Activated naive CD8-positive, alpha-beta T cell treated with anti-CD3 and anti-CD28 coated beads, Interleukin-2, amount 50 U/mL, for 24 hours (primary cell): ENCODE results near the gene GLO1.

Source experiments
- ATAC-seq: fragments of 150-1000 bp; cut with Tn5 transposase; one replicate; pipeline ENCODE4 v1.10.0; 2021
- DNase-seq: peaks from one replicate; pipeline ENCODE4 v3.0.0; 2021
- H3K27ac Mint-ChIP-seq: one replicate; pipeline ENCODE4 v1.8.0; 2021; ENCODE audit warnings: mild to moderate bottlenecking, mixed read lengths
- H3K27me3 Mint-ChIP-seq: one replicate; pipeline ENCODE4 v1.8.0; 2021; ENCODE audit warnings: mixed read lengths
- H3K36me3 Mint-ChIP-seq: one replicate; pipeline ENCODE4 v1.8.0; 2021; ENCODE audit warnings: low read depth, mixed read lengths
- H3K4me1 Mint-ChIP-seq: one replicate; pipeline ENCODE4 v1.8.0; 2021; ENCODE audit warnings: mixed read lengths
- H3K4me3 Mint-ChIP-seq: one replicate; pipeline ENCODE4 v1.8.0; 2021; ENCODE audit warnings: mild to moderate bottlenecking, moderate library complexity, mixed read lengths
- H3K9me3 Mint-ChIP-seq: one replicate; pipeline ENCODE4 v1.8.0; 2021; ENCODE audit warnings: mixed read lengths

Gene GLO1

DNA sequence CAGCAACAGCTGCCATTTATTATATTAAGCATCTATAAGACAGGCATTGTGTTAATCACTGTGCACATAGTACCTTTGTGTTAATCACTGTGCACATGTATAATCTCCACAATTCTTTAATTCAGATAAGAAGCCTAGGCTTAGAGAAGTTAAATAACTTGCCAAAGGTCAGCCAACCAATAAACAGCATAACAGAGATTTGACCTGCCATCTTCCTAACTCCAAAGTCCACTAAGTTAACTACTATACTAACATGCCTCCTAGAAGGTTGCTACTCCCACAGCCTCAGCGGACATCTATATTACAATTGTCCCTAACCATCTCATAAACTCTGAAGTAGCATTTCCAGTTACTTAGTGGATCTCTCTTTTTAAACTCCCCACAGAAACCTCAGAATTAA is 66.9 kb downstream of the GLO1 start:
- DNase-seq = no peak
- ATAC-seq = no peak
- no peaks in the 10 kb centered on the region for H3K36me3 Mint-ChIP-seq
- no peak overlapping the region for H3K27ac Mint-ChIP-seq
- H3K4me1 Mint-ChIP-seq = peaks cover 54% of the 10 kb centered on the region
- no peak overlapping the region for H3K4me3 Mint-ChIP-seq
- no peaks in the 10 kb centered on the region for H3K9me3 Mint-ChIP-seq
- H3K27me3 Mint-ChIP-seq = no peaks in the 10 kb centered on the region

DNA sequence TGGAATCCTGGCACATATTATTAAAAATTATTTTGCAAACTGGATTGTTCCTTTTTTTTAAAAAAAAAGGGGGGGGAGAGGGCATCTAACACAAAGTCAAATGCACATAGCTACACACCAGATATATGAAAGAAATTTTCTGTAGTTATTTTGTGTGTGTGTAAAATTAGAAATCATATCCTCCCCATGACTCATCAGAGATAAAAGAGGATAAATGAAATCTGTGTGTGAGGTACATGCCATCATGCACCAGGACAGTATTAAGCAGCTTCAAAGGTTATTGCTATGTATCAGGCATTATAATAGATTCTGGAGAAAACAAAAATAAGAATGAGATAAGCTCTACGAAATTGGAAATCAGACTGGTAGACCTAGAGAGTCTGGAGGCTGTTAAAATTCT is 68.4 kb downstream of the GLO1 start:
- no peak for ATAC-seq
- Mint-ChIP-seq H3K36me3 (no peaks in the 10 kb centered on the region), H3K27ac (no peak overlapping the region), H3K9me3 (no peaks in the 10 kb centered on the region), H3K4me1 (peaks cover 48% of the 10 kb centered on the region), H3K27me3 (no peaks in the 10 kb centered on the region), H3K4me3 (no peak overlapping the region)
- DNase-seq = no peak

DNA sequence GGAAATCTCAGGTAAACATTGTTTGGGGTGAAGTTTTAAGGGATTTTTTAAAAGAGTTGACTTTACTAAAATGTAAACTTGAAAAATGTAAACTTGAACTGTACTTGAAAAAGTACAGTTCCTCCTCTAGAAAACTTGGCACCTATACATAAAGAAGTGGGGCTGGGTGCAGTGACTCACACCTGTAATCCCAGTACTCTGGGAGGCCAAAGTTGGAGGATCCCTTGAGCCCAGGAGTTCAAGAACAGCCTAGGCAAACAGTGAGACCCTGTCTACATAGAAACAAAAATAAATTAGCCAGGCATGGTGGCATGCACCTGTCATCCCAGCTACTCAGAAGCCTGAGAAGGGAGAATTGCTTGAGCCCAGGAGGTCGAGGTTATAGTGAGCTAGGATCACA is 70.5 kb downstream of the GLO1 start:
- H3K27me3 Mint-ChIP-seq = no peaks in the 10 kb centered on the region
- H3K4me1 Mint-ChIP-seq = peaks cover 29% of the 10 kb centered on the region
- H3K9me3 Mint-ChIP-seq = no peaks in the 10 kb centered on the region
- no peak for DNase-seq
- H3K27ac Mint-ChIP-seq = no peak overlapping the region
- no peaks in the 10 kb centered on the region for H3K36me3 Mint-ChIP-seq
- H3K4me3 Mint-ChIP-seq = no peak overlapping the region
- no peak for ATAC-seq

DNA sequence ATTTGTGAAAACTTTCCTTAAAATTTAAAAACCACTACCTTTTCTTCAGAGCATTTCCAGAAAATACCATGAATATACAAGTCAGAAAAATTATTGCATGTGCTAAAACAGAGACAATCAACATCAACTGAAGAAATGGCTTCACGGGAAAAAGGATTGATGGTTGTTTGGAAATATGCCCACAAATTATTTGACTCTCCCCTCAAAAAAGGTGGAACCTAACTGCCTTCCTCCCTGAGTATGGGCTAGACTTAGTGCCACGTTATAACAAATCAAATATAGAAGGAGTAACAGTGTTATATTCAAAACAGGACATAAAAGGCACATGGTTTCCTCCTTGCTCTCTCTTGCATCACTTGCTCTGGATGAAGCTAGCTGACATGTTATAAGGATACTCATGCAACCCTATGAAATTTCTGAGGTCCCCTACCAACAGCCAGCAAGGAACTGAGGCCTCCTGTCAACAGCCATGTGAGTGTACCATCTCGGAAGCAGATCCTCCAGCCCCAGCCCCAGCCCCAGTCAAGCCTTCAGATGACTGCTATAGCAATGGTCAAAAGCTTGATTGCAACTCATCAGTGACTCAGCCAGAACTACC is 71.7 kb downstream of the GLO1 start:
- H3K9me3 Mint-ChIP-seq = no peaks in the 10 kb centered on the region
- no peaks in the 10 kb centered on the region for H3K27me3 Mint-ChIP-seq
- H3K36me3 Mint-ChIP-seq = no peaks in the 10 kb centered on the region
- DNase-seq (no peak), ATAC-seq (no peak)
- H3K27ac Mint-ChIP-seq = no peak overlapping the region
- no peak overlapping the region for H3K4me3 Mint-ChIP-seq
- peaks cover 17% of the 10 kb centered on the region for H3K4me1 Mint-ChIP-seq
